Adrenal gland (tissue), 12 donors: ENCODE data around the gene FGA. TPM values are rescaled to one million over a fixed set of nuclear protein-coding genes. Genes with fewer than 3 reads are reported as not detected.

Experiments used
- DNase-seq, 7 donors: peaks; one replicate each; pipeline ENCODE4 v3.0.0-alpha.2; 2019 to 2020
- H3K27ac ChIP-seq, 5 donors: fragments of 200-600 bp; sonication (generic) in 4 of 5; 1 replicate in 3 of 5; 2 replicates in 2 of 5; pipeline versions ENCODE4 v1.5.1 to v1.8.0; 2016 to 2020; ENCODE audit warnings: mild to moderate bottlenecking in 1 of 5
- H3K27me3 ChIP-seq: fragments of 200-600 bp; 2 replicates; pipeline ENCODE4 v1.8.0; 2021
- H3K36me3 ChIP-seq, 2 donors: fragments of 200-600 bp; replicated peaks in 1 of 2; 1 replicate in 1 of 2; 2 replicates in 1 of 2; pipeline versions ENCODE4 v1.5.1 to v1.8.0; 2018 to 2022
- H3K4me1 ChIP-seq, 2 donors: fragments of 200-600 bp; replicated peaks in 1 of 2; 1 replicate in 1 of 2; 2 replicates in 1 of 2; pipeline versions ENCODE4 v1.5.1 to v1.8.0; 2018 to 2021
- H3K4me3 ChIP-seq, 4 donors: fragments of 200-600 bp; sonication (generic) in 3 of 4; one replicate each; pipeline ENCODE4 v1.5.1; 2016 to 2018
- H3K9me3 ChIP-seq, 3 donors: fragments of 200-600 bp; sonication (generic) in 1 of 3; replicated peaks in 1 of 3; 1 replicate in 2 of 3; 2 replicates in 1 of 3; pipeline versions ENCODE4 v1.5.1 to v1.8.0; 2016 to 2021
- CTCF ChIP-seq, 6 experiments: fragments of 450-650 bp in 4 of 6; fragments of 200-600 bp in 2 of 6; sonication (generic) in 1 of 6; IDR thresholded peaks; 1 replicate in 5 of 6; 2 replicates in 1 of 6; pipeline versions ENCODE4 v1.5.1 to v1.8.0; 2016 to 2021; ENCODE audit warnings: antibody characterized with exemption in 6 of 6, mild to moderate bottlenecking in 2 of 6, moderate library complexity in 1 of 6
- POLR2A ChIP-seq, 2 donors: fragments of 450-650 bp; IDR thresholded peaks; one replicate each; pipeline ENCODE4 v1.6.1; 2017; ENCODE audit warnings: antibody characterized with exemption in 2 of 2, mild to moderate bottlenecking in 2 of 2, moderate library complexity in 1 of 2
- WGBS, 4 donors: extraction: QIAGEN DNeasy Blood & Tissue Kit in 2 of 4; methylation state at CpG; one replicate each; pipeline versions ENCODE4 v1.1.5 to v1.1.7; 2013 to 2017; 5-methylcytosine and 5-hydroxymethylcytosine counted together
- intact Hi-C, 2 donors: fragments of 100-400 bp; cut with DNase I; formaldehyde crosslinking; loops; one replicate each; pipeline versions ENCODE4 v1.14.1 to v1.15.0; 2022 to 2023
- polyA plus RNA-seq, 3 donors: library from polyadenylated mRNA; stranded (reverse); fragments of 200-250 nt in 2 of 3; fragments of 350-450 nt in 1 of 3; fragmentation: Illumina TruSeq in 1 of 3; extraction: RNeasy Lipid Tissue Mini Kit (QIAGEN cat#74804) in 1 of 3; gene quantifications; one replicate each; pipeline ENCODE4 v1.2.3, GENCODE V29; 2013 to 2014
- total RNA-seq, 9 donors: library from RNA; depleted of rRNA in 4 of 9; stranded (reverse); fragments of >200 nt in 4 of 9; fragments of 120-200 nt in 1 of 9; fragmentation: NEBNext Ultra II Directional in 1 of 9; extraction: Animal tissue kit (Norgen Biotek cat#: 25700) in 1 of 9; gene quantifications; one replicate each; pipeline versions ENCODE4 v1.1.0 to v1.2.4, GENCODE V29; 2013 to 2023
- donor health status: healthy with polysubstance abuse.
- donor health status: Bipolar disorder and iron deficiency.
- donor health status: DM: yes; HTN: yes; CAD: no.
- donor health status: DM: no; HTN: no; CAD: no.
- donor health status: DM: no; HTN: no; CAD: no.
- donor health status: DM: yes; HTN: yes; CAD: no.

Gene FGA
- total and polyA plus RNA-seq, 12 donors, result 0.03 to 4.9 (median 0.72) TPM; not detected in 3

- WGBS, 4 donors, result 65 to 82% (median 72%) methylated on average over 3 of the region's 3 CpGs
- Histone ChIP-seq H3K9me3 (no peaks in the 10 kb centered on the region), H3K27ac (no peak overlapping the region), H3K4me3 (no peak overlapping the region), H3K36me3 (no peaks in the 10 kb centered on the region), H3K4me1 (no peaks in the 10 kb centered on the region), H3K27me3 (no peaks in the 10 kb centered on the region)
- intact Hi-C loops, result no loop called here
- TF ChIP-seq POLR2A (IDR thresholded peaks at IDR 0.05) (no peak), CTCF (IDR thresholded peaks at IDR 0.05) (no peak)
- DNase-seq, result no peak
Measured at GRCh38 chr4:154608361-154609252, 18.1 kb upstream of the FGA start.

GRCh38 chr4:154606728-154607723, 16.5 kb upstream of the FGA start:
- H3K27me3 ChIP-seq, result peaks cover under 1% of the 10 kb centered on the region
- no peak for DNase-seq
- intact Hi-C loops, result no loop called here
- H3K4me1 ChIP-seq, result no peaks in the 10 kb centered on the region
- H3K9me3 ChIP-seq, result no peaks in the 10 kb centered on the region
- no peaks in the 10 kb centered on the region for H3K36me3 ChIP-seq
- TF ChIP-seq CTCF (IDR thresholded peaks at IDR 0.05) (no peak), POLR2A (IDR thresholded peaks at IDR 0.05) (no peak)
- H3K4me3 ChIP-seq, result no peak overlapping the region
- H3K27ac ChIP-seq, result no peak overlapping the region
- WGBS, 4 donors, result 78 to 88% (median 82%) methylated on average over 6 of the region's 6 CpGs

- 61 to 82% (median 73%) methylated on average over 4 of the region's 4 CpGs for WGBS, 4 donors
- H3K9me3 ChIP-seq, result no peaks in the 10 kb centered on the region
- no peak overlapping the region for H3K27ac ChIP-seq
- no peak overlapping the region for H3K4me3 ChIP-seq
- no peak for TF ChIP-seq POLR2A (IDR thresholded peaks at IDR 0.05)
- no peak for TF ChIP-seq CTCF (IDR thresholded peaks at IDR 0.05)
- no peak for DNase-seq
- no peaks in the 10 kb centered on the region for H3K36me3 ChIP-seq
- peaks cover 3% of the 10 kb centered on the region for H3K27me3 ChIP-seq
- intact Hi-C loops, result no loop called here
- H3K4me1 ChIP-seq, result no peaks in the 10 kb centered on the region
Measured at GRCh38 chr4:154604696-154605200, 14.2 kb upstream of the FGA start.
